SK-N-SH (cell line): ENCODE measurements around the gene TDG. TPM values are rescaled to one million over a fixed set of nuclear protein-coding genes. Genes with fewer than 3 reads are reported as not detected.
"Not testable (repeated sequence)": the region's sequence is repeated elsewhere in the genome, so short reads cannot be mapped to it uniquely, and the experiment has no call there.

Experiments
- CTCF ChIA-PET: fragments of 300-600, 350-600 bp; formaldehyde crosslinking; extraction: SDS; loops from one replicate; lab custom pipeline; 2021; lab: Yijun Ruan, JAX
- POLR2A ChIA-PET: fragments of 350-600 bp; sonication (Branson Sonifier 250); formaldehyde crosslinking; extraction: SDS; loops from one replicate; lab custom pipeline; 2020; ENCODE audit warnings: antibody characterized with exemption, inconsistent platforms; lab: Yijun Ruan, JAX
- DNase-seq: peaks from one replicate; pipeline ENCODE4 v3.0.0; 2012
- H2AFZ ChIP-seq: fragments of 200-600 bp; sonication (generic); 2 replicates; pipeline ENCODE4 v1.8.1; 2016; ENCODE audit warnings: antibody characterized with exemption, mild to moderate bottlenecking, low read depth
- H3F3A ChIP-seq: fragments of 200-600 bp; sonication (generic); replicated peaks from 2 replicates; pipeline ENCODE3; 2016; ENCODE audit warnings: antibody characterized with exemption, mild to moderate bottlenecking; ENCODE audit not compliant: insufficient read depth
- H3K27ac ChIP-seq, 2 experiments: fragments of 200-500 bp in 1 of 2; fragments of 200-600 bp in 1 of 2; sonication (Bioruptor generic) in 1 of 2; sonication (generic), shearing (Covaris generic) in 1 of 2; 2 replicates each; pipeline versions ENCODE4 v1.5.1 to v1.6.1; 2014 to 2016; ENCODE audit warnings: low read depth in 2 of 2, inconsistent platforms in 1 of 2, low read length in 1 of 2, mild to moderate bottlenecking in 1 of 2, mixed read lengths in 1 of 2
- H3K27me3 ChIP-seq: fragments of 200-600 bp; sonication (generic), shearing (Covaris generic); 2 replicates; pipeline ENCODE4 v1.6.1; 2016; ENCODE audit warnings: mixed run types; ENCODE audit not compliant: insufficient read depth
- H3K36me3 ChIP-seq, 2 experiments: fragments of 200-500 bp in 1 of 2; fragments of 200-600 bp in 1 of 2; sonication (Bioruptor generic) in 1 of 2; sonication (generic) in 1 of 2; replicated peaks in 1 of 2; 2 replicates each; pipeline versions ENCODE3 to v1.5.1; 2014 to 2016; ENCODE audit warnings: low read length in 1 of 2, mild to moderate bottlenecking in 1 of 2; ENCODE audit not compliant: insufficient read depth in 2 of 2, control insufficient read depth in 1 of 2
- H3K4me1 ChIP-seq, 2 experiments: fragments of 200-500 bp in 1 of 2; fragments of 200-600 bp in 1 of 2; sonication (Bioruptor generic) in 1 of 2; sonication (generic), shearing (Covaris generic) in 1 of 2; 2 replicates each; pipeline versions ENCODE4 v1.5.1 to v1.6.1; 2014 to 2016; ENCODE audit warnings: low read depth in 1 of 2, low read length in 1 of 2, mixed run types in 1 of 2; ENCODE audit not compliant: insufficient read depth in 2 of 2, control insufficient read depth in 1 of 2
- H3K4me2 ChIP-seq: fragments of 200-600 bp; sonication (generic), shearing (Covaris generic); 2 replicates; pipeline ENCODE4 v1.6.1; 2017; ENCODE audit warnings: mixed run types
- H3K4me3 ChIP-seq, 2 experiments: fragments of 200-500 bp in 1 of 2; fragments of 200-600 bp in 1 of 2; sonication (Bioruptor generic) in 1 of 2; sonication (generic), shearing (Covaris generic) in 1 of 2; 2 replicates each; pipeline versions ENCODE4 v1.5.1 to v1.8.1; 2014 to 2016; ENCODE audit warnings: low read depth in 2 of 2, inconsistent platforms in 1 of 2, low read length in 1 of 2, mild to moderate bottlenecking in 1 of 2, mixed read lengths in 1 of 2, moderate library complexity in 1 of 2
- H3K79me2 ChIP-seq: fragments of 200-600 bp; sonication (generic); 2 replicates; pipeline ENCODE4 v1.8.1; 2017; ENCODE audit warnings: mild to moderate bottlenecking; ENCODE audit not compliant: insufficient read depth
- H3K9ac ChIP-seq: fragments of 200-600 bp; sonication (generic); 2 replicates; pipeline ENCODE4 v1.6.1; 2017; ENCODE audit warnings: mixed run types
- H3K9me2 ChIP-seq: fragments of 200-600 bp; sonication (generic); 2 replicates; pipeline ENCODE4 v1.6.1; 2017; ENCODE audit warnings: mixed run types
- H3K9me3 ChIP-seq: fragments of 200-600 bp; sonication (generic); 2 replicates; pipeline ENCODE4 v1.6.1; 2017; ENCODE audit warnings: mixed run types, mild to moderate bottlenecking, moderate library complexity
- H4K20me1 ChIP-seq: fragments of 200-600 bp; sonication (generic); 2 replicates; pipeline ENCODE4 v1.6.1; 2017; ENCODE audit warnings: mild to moderate bottlenecking, mixed run types; ENCODE audit not compliant: insufficient read depth
- CHD2 ChIP-seq: fragments of 150-350 bp; IDR thresholded peaks from 2 replicates; pipeline ENCODE4 v1.6.1; 2018; ENCODE audit warnings: low read length; ENCODE audit not compliant: partially characterized antibody
- EP300 ChIP-seq, 2 experiments: IDR thresholded peaks; 2 replicates each; pipeline versions ENCODE4 v1.4.0 to v1.6.1; 2012; ENCODE audit warnings: borderline replicate concordance in 1 of 2, low read depth in 1 of 2, low read length in 1 of 2
- FOXJ3 ChIP-seq: sonication (generic); formaldehyde crosslinking; IDR thresholded peaks from 2 replicates; pipeline ENCODE4 v1.5.1; 2020; ENCODE audit warnings: mild to moderate bottlenecking, missing genetic modification reagents
- GABPA ChIP-seq: IDR thresholded peaks from 2 replicates; pipeline ENCODE4 v1.4.0; 2012; ENCODE audit warnings: low read depth, mild to moderate bottlenecking
- JUND ChIP-seq: IDR thresholded peaks from 2 replicates; pipeline ENCODE4 v1.4.0; 2012
- MEF2A ChIP-seq: IDR thresholded peaks from 2 replicates; pipeline ENCODE4 v1.4.0; 2012; ENCODE audit warnings: low read depth, borderline replicate concordance
- MXI1 ChIP-seq: IDR thresholded peaks from 2 replicates; pipeline ENCODE4 v1.6.1; 2012; ENCODE audit warnings: mild to moderate bottlenecking, low read depth, low read length, improper control_type of control experiment
- NFIC ChIP-seq: IDR thresholded peaks from 2 replicates; pipeline ENCODE4 v1.4.0; 2012; ENCODE audit warnings: borderline replicate concordance
- NRF1 ChIP-seq: IDR thresholded peaks from 2 replicates; pipeline ENCODE4 v1.6.1; 2012; ENCODE audit warnings: low read depth, mild to moderate bottlenecking, low read length
- RCOR1 ChIP-seq: fragments of 150-350 bp; IDR thresholded peaks from 2 replicates; pipeline ENCODE4 v1.6.1; 2017; ENCODE audit warnings: antibody characterized with exemption, low read length
- RFX5 ChIP-seq: IDR thresholded peaks from 2 replicates; pipeline ENCODE4 v1.6.1; 2012; ENCODE audit warnings: mild to moderate bottlenecking, improper control_type of control experiment, low read length
- RXRA ChIP-seq: IDR thresholded peaks from 2 replicates; pipeline ENCODE4 v1.4.0; 2012; ENCODE audit warnings: low read depth, mild to moderate bottlenecking, borderline replicate concordance
- SIN3A ChIP-seq: IDR thresholded peaks from 2 replicates; pipeline ENCODE4 v1.6.1; 2012; ENCODE audit warnings: low read depth, mild to moderate bottlenecking, low read length, moderate library complexity, borderline replicate concordance
- SMC3 ChIP-seq: IDR thresholded peaks from 2 replicates; pipeline ENCODE4 v1.6.1; 2012; ENCODE audit warnings: low read depth, low read length, improper control_type of control experiment
- TAF1 ChIP-seq: IDR thresholded peaks from 2 replicates; pipeline ENCODE4 v1.6.1; 2012; ENCODE audit warnings: low read depth, mild to moderate bottlenecking, low read length, moderate library complexity, borderline replicate concordance
- TCF12 ChIP-seq: IDR thresholded peaks from 2 replicates; pipeline ENCODE4 v1.4.0; 2012
- TEAD4 ChIP-seq: IDR thresholded peaks from 2 replicates; pipeline ENCODE4 v1.4.0; 2012; ENCODE audit warnings: mild to moderate bottlenecking, borderline replicate concordance; ENCODE audit not compliant: insufficient read depth
- WGBS: methylation state at CpG from one replicate; pipeline ENCODE4 v1.1.6; 2017; ENCODE audit warnings: low lambda C conversion rate; 5-methylcytosine and 5-hydroxymethylcytosine counted together
- polyA plus RNA-seq, 3 experiments: library from polyadenylated mRNA; depleted of rRNA; stranded (reverse); fragments of >200 nt; gene quantifications; 2 replicates each; pipeline ENCODE4 v1.2.3, GENCODE V29; 2012
- TF ChIP-seq, protein P1 (sequence below): fragments of 150-350 bp; IDR thresholded peaks from 2 replicates; pipeline ENCODE4 v1.6.1; 2016; ENCODE audit warnings: mild to moderate bottlenecking, low read depth, low read length
- TF ChIP-seq, protein P2 (sequence below): IDR thresholded peaks from 2 replicates; pipeline ENCODE4 v1.4.0; 2012; ENCODE audit warnings: low read depth, borderline replicate concordance
- TF ChIP-seq, protein P3 (sequence below): fragments of 200-600 bp; sonication (generic); IDR thresholded peaks from 2 replicates; pipeline ENCODE4 v1.6.1; 2017; ENCODE audit warnings: antibody characterized with exemption, mild to moderate bottlenecking, moderate library complexity

Gene TDG
- polyA plus RNA-seq, 1 of the 3 experiments (the other 2 are of a cell fraction), result 11.3 TPM

DNA sequence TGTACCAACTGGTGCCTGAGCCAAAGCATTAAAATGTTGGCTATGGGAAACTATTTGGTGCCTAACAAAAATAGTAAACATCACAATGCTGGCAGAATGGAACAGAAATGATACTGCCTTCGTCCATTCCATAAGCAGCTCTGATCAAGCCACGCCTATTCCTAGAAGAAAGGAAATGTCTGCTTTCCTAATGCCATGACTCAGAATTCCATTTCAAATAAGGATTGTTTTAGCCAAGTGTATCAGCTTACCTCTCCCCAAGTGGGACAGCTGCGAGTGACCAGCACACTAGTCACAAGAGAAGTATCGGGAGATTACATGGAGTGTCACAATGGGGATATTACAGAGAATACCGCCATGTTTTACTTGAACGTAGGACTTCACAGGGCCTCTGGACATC lies 45.6 kb downstream of the TDG start (continued):
- TF ChIP-seq NRF1, result no peak
- TF ChIP-seq TCF12, result peak; percentile 82
- TF ChIP-seq SIN3A, result no peak
- no peak for TF ChIP-seq RFX5
- no peak for TF ChIP-seq MEF2A
- TF ChIP-seq RCOR1, result no peak
- TF ChIP-seq EP300 (IDR thresholded peaks at IDR 0.05; ENCODE audit: borderline replicate concordance in 1 of 2, low read depth in 1 of 2, low read length in 1 of 2), result peak in 1 of 2 experiments; percentile 56; a peak in 1 of 4 replicates
- TF ChIP-seq, protein P1, sequence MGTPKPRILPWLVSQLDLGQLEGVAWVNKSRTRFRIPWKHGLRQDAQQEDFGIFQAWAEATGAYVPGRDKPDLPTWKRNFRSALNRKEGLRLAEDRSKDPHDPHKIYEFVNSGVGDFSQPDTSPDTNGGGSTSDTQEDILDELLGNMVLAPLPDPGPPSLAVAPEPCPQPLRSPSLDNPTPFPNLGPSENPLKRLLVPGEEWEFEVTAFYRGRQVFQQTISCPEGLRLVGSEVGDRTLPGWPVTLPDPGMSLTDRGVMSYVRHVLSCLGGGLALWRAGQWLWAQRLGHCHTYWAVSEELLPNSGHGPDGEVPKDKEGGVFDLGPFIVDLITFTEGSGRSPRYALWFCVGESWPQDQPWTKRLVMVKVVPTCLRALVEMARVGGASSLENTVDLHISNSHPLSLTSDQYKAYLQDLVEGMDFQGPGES, result no peak

DNA sequence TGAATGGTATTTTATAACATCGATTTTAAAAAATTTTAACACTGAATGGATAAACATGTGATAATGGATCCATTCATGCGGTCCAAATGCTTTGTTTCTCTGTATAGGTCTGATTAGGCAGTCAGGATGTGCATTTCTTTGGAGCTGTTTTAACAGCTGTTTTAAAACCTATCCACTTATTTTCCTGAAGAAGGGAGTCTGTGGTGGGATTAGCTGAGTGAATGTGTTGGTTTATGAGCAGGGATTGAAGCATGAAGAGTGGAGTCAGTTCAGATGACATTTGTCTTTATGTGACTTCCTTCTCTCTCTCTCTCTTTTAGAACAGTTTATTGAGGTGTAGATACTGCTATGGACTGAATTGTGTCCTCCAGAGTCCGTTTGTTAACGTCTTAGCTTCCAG lies 46.7 kb downstream of the TDG start:
- Histone ChIP-seq H3K4me3 (no peak overlapping the region), H2AFZ (no peak overlapping the region), H3K27ac (no peak overlapping the region)
- TF ChIP-seq FOXJ3 (no peak), RCOR1 (no peak), MXI1 (no peak), NFIC (no peak), TEAD4 (no peak), GABPA (no peak), RFX5 (no peak), TAF1 (no peak), SMC3 (no peak), RXRA (no peak), JUND (no peak), CHD2 (no peak)
- TF ChIP-seq, protein P2, sequence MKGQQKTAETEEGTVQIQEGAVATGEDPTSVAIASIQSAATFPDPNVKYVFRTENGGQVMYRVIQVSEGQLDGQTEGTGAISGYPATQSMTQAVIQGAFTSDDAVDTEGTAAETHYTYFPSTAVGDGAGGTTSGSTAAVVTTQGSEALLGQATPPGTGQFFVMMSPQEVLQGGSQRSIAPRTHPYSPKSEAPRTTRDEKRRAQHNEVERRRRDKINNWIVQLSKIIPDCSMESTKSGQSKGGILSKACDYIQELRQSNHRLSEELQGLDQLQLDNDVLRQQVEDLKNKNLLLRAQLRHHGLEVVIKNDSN, result no peak
- TF ChIP-seq, protein P3, sequence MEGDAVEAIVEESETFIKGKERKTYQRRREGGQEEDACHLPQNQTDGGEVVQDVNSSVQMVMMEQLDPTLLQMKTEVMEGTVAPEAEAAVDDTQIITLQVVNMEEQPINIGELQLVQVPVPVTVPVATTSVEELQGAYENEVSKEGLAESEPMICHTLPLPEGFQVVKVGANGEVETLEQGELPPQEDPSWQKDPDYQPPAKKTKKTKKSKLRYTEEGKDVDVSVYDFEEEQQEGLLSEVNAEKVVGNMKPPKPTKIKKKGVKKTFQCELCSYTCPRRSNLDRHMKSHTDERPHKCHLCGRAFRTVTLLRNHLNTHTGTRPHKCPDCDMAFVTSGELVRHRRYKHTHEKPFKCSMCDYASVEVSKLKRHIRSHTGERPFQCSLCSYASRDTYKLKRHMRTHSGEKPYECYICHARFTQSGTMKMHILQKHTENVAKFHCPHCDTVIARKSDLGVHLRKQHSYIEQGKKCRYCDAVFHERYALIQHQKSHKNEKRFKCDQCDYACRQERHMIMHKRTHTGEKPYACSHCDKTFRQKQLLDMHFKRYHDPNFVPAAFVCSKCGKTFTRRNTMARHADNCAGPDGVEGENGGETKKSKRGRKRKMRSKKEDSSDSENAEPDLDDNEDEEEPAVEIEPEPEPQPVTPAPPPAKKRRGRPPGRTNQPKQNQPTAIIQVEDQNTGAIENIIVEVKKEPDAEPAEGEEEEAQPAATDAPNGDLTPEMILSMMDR, result no peak
- TF ChIP-seq, all 33 proteins: peak for 0
- Histone ChIP-seq H3K9me3 (no peaks in the 10 kb centered on the region), H3K9ac (no peak overlapping the region), H3K27me3 (no peaks in the 10 kb centered on the region), H3K9me2 (no peaks in the 10 kb centered on the region), H3K4me2 (no peak overlapping the region), H3K36me3 (peaks cover 0 to 8% of the 10 kb centered on the region in 2 experiments), H3K79me2 (no peaks in the 10 kb centered on the region), H4K20me1 (no peaks in the 10 kb centered on the region), H3F3A (peaks cover 9% of the 10 kb centered on the region), H3K4me1 (peaks cover 0 to 3% of the 10 kb centered on the region in 2 experiments; a peak in 1 of 4 replicates)
- no peak for DNase-seq
- CTCF ChIA-PET, result no interaction called here
- WGBS, result 74% methylated on average over 4 of the region's 4 CpGs
- POLR2A ChIA-PET, result no interaction called here

DNA sequence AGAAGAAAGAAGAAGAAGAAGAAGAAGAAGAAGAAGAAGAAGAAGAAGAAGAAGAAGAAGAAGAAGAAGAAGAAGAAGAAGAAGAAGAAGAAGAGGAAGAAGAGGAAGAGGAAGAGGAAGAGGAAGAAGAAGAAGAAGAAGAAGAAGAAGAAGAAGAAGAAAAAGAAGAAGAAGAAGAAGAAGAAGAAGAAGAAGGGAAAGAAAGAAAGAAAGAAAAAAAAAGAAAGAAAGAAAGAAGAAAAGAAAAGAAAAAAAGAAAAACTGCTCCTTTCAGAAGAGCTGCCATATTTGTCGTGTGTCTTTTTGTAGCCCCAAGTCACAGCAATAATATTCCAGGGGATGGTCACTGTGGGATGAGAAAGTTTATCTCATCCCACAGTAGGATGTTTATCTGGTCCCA lies 56.2 kb downstream of the TDG start:
- H3K9ac ChIP-seq, H3K79me2 ChIP-seq, H4K20me1 ChIP-seq, H3K9me2 ChIP-seq, H3K36me3 ChIP-seq, H3K27ac ChIP-seq, H3K4me1 ChIP-seq, H3F3A ChIP-seq, DNase-seq, H3K4me3 ChIP-seq, CTCF ChIA-PET, H3K9me3 ChIP-seq, H3K4me2 ChIP-seq, H3K27me3 ChIP-seq, H2AFZ ChIP-seq, POLR2A ChIA-PET: not testable (repeated sequence)
- WGBS, result 48% methylated on average over 1 of the region's 1 CpG
